ENCODE measurements around the gene TANGO2.

- TF ChIP-seq CTCF (IDR thresholded peaks at IDR 0.05) (no peak), POLR2A (IDR thresholded peaks at IDR 0.05) (no peak)
Measured at GRCh38 chr22:20083157-20083890, 62.4 kb downstream of the TANGO2 start.

Measured in adrenal gland (tissue), 5 donors.